Measurements from ENCODE around the gene MPST.

The MPST gene

DNA sequence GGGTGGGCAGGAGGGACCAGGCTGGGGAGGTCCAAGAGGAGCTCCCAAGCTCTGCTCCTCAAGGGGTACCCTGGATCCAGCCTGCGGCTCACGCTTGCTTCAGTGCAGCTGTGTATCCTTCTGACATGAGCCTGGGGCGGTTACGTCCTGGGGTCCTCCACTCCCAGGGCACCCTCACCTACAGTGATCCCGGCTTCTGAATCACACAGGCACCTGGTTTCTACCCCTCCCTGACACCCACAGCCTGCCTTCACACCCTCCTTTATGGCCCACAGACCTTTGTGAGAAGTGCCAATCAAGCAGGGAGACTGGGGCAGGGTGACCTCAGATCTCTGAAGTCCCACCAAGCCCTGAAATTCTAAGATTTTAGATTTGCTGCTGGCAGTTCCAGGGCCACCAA is 1.5 kb downstream of the MPST start:
- Histone ChIP-seq H3K4me3 (no peak overlapping the region), H3K27ac (peak overlapping the region in 3 of 21 experiments; percentile 15 to 89 (median 41))

- peak overlapping the region in 3 of 21 experiments; percentile 7 to 41 (median 22) for H3K27ac ChIP-seq
Observed at GRCh38 chr22:37021710-37022482, 2.4 kb downstream of the MPST start.

DNA sequence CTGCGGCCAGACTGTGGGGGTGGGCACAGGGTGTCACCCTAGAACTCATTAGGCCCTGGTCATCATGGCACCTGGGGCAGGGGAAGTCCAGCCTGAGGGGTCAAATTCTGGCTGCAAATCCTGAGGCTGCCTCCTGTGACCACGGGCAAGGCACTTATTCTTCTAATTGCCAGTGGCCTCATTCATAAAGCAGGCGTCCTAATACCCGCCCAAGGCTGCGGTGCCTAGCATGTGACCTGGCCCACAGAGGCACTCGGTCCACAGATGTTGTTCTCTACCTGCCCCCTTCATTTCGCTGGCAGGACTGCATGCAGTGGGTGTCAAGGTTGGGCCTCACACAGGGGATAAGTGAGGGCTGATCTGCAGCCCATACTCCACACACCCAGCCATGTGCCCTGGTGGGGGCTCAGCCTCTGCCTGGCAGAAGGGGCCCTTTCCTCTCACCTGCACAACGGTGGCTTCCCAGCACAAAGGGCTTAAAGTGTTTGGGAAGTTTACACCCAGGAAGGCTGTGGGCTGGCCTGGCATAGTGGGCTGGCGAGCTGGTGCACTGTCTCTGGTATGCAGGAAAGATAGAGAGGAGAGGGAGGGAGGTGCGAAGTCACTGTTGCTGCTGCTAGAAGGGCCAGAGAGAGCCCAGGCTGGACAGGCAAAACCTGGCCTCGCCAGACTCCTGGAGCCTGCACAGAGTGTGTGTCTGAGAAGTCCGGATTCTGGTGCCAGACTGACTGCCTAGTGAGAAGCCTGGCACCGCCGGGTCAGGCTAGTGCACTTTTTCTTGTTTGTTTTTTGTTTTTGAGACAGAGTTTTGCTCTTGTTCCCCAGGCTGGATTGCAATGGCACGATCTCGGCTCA is 3.2 kb downstream of the MPST start:
- peak overlapping the region in 2 of 21 experiments; percentile 7 to 22 for H3K27ac ChIP-seq
- H3K4me3 ChIP-seq: no peak overlapping the region

More at GRCh38 chr22:37021710-37022482, 2.4 kb downstream of the MPST start:
- no peak overlapping the region for H3K4me3 ChIP-seq

GRCh38 chr22:37023743-37024338 is 4.3 kb downstream of the MPST start:
- Histone ChIP-seq H3K4me3 (no peak overlapping the region), H3K27ac (no peak overlapping the region)

DNA sequence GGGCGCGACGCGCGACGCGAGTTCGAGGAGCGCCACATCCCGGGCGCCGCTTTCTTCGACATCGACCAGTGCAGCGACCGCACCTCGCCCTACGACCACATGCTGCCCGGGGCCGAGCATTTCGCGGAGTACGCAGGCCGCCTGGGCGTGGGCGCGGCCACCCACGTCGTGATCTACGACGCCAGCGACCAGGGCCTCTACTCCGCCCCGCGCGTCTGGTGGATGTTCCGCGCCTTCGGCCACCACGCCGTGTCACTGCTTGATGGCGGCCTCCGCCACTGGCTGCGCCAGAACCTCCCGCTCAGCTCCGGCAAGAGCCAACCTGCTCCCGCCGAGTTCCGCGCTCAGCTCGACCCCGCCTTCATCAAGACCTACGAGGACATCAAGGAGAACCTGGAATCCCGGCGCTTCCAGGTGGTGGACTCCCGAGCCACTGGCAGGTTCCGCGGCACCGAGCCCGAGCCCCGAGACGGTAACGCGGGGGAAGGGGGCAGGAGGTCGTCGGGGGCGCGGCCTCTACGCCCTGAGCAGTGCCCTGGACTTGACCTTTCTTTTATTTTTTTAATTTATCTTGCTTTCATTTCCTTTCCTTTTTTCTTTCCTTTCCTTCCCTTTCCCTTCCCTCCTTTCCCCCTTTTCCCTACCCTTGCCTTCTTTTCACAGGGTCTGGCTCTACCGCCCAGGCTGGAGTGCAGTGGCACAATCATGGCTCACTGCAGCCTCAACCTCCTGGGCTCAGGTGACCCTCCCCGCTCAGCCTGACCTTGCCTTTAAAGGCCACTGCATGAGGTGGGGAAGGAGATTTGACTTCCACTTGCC is 5.0 kb downstream of the MPST start:
- Histone ChIP-seq H3K27ac (no peak overlapping the region), H3K4me3 (no peak overlapping the region)

DNA sequence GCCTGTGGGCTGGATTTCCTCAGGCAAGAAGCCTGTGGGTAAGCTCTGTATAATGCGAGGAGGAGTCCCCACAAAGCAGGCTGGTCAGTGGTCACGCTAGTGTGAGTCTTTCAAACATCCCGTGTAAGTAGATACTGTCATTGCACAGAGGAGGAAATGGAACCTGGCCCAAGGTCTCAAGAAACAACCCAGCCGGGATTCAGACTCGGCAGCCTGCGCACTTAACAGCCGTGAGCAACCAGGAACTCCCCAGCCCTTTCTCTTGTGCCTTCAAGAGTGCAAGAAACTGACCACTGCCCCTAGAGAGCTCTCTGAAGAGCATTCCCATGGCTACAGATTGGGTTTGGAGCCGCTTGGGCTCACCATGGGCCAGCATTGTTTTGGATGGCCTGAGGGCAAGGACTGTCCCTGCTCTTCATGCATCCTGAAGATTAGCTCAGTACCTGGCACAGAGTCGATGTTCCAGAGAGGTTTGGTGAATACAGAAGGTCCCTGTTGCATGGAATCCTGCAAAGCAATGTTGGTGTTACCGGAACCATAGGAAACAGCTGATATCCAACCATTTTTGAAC is 6.0 kb downstream of the MPST start:
- H3K4me3 ChIP-seq: no peak overlapping the region
- no peak overlapping the region for H3K27ac ChIP-seq

DNA sequence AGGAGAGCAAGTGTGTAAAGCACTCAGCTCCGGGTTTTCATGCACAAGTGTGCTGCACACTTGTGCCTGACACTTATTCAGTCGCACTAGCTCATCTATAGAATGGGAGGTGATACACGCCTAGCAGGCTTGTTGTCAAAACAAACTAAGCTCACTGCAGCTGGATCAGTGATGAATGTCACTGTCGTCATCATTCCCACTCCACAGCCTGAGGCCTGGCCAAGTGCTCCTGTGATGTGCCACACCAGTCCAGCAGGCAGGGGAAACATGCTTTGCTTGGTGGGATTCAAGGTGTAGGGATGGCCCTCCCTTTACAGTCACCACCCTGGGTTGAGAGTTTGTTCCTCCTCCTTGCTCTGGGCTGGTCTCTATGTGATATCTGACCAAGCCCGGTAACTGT is 6.8 kb downstream of the MPST start:
- H3K4me3 ChIP-seq: no peak overlapping the region
- no peak overlapping the region for H3K27ac ChIP-seq

GRCh38 chr22:37027556-37027955 is 8.0 kb downstream of the MPST start:
- Histone ChIP-seq H3K4me3 (no peak overlapping the region), H3K27ac (no peak overlapping the region)

- Histone ChIP-seq H3K27ac (no peak overlapping the region), H3K4me3 (no peak overlapping the region)
Observed at GRCh38 chr22:37028692-37029674, 9.4 kb downstream of the MPST start.

DNA sequence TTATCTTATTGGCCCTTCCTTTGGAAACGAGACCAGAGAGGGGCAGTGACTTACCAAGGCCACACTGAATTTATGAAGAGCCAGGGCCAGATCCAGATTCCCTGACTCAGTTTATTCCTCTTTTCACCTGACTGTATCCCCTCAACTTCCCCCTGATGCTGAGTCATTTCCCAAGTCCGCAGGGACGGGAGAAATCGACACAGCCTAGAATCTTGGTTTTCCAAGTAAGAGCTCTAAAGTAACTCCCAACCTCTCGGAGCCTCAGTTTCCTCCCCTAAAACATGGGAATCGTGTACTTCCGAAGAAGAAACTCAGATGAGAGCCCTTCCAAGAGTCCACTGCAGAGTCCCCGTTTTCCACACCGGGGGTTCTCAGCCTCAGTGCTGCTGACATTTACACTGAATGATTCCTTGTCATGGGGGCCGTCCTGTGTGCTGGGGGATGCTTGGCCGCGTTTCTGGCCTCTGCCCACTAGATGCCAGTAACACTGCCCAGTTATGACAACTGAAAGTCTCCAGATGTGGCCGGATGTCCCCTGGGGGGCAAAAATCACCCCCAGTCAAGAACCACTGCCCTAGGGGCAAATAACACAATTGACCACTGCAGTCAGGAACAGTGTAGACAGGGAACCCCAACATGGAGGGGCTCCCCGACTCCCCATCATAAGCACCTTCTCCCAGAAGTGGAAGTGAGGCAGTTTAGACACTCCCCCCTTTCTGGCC is 11.2 kb downstream of the MPST start:
- Histone ChIP-seq H3K4me3 (no peak overlapping the region), H3K27ac (no peak overlapping the region)

DNA sequence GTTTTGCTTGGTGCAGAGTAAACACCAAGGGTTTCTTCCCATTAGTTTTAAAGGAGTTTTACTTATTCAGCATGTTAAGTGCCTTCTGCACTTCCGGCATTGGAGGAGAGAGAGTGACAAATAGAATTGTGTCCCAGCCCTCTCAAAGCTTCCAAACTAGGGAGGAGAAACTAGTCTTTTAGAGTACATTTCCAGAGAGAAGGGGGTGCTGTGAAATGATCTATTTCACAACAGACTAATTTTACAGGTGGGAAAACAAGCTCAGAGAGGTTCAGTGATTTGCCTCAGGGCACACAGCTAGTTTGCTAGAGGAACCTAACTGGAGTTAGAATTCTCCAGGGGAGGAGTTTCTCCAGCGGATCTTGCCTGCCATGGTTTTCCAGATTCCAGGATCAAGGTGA is 12.6 kb downstream of the MPST start:
- peak overlapping the region in 19 of 21 experiments; percentile 4 to 78 (median 57) for H3K27ac ChIP-seq
- H3K4me3 ChIP-seq: no peak overlapping the region

- Histone ChIP-seq H3K27ac (peak overlapping the region in 19 of 21 experiments; percentile 4 to 78 (median 57)), H3K4me3 (no peak overlapping the region)
Observed at GRCh38 chr22:37032535-37033460, 13.3 kb downstream of the MPST start.

DNA sequence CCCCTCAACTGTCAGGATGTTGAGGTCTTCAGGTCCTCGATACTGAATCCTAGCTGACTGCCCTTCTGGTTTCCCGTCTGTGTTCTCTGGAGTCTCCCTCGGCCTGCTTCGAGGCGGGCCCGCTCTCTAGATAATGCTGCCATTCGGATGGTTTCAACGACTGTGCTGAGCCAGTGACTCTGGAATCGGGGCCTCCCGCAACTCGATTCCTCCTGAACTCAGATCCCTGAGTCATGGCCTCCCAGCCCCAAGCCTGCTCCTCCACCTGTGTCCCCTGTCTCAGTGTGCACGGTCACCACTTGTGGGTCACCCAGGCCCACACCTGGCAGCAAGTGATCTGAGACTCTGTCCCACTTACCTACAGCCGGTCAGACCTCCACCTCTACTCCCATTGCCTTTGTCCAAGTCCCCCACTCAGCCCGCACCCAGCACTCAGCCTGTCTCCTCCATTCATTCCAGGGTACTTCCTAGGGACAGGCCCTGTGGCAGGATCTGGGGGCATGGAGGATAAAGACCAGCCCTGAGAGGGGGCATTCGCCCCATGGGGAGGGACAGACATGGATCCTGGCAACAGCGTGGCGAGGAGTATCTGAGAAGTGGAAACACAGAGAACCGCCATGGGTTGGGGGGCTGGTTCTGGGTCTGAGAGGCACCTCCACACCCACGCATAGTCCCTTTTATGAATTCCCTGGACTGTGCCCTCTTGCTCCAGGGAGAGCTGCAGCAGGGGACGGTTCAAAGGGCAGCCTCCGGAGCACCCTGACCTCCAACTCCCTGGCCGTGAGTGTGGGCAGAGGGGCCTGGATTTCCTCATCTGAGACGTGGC is 14.3 kb downstream of the MPST start:
- Histone ChIP-seq H3K4me3 (no peak overlapping the region), H3K27ac (peak overlapping the region in 4 of 21 experiments; percentile 19 to 77 (median 64))

- Histone ChIP-seq H3K27ac (no peak overlapping the region), H3K4me3 (no peak overlapping the region)
Observed at GRCh38 chr22:37036655-37037377, 17.3 kb downstream of the MPST start.

DNA sequence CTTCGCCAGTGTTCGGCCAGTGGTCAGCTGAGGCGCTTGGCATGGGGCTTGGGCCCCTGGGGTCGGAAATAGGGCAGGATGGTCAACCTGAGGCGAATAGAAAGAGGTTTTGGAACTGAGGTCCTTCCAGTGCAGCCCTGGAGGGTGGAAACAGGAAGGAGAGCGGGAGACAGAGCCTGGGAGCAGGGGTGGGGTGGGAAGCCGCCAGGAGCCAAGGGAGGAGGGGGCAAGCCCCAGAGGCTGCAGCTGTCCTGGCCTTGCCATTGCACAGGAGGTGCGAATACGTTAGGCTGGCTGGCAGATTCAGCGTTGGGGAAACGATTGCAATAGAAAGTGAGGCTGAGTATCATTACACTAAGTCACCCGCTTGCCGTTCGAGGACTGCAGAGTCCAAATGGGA is 18.1 kb downstream of the MPST start:
- no peak overlapping the region for H3K4me3 ChIP-seq
- H3K27ac ChIP-seq: no peak overlapping the region
